ENCODE measurements around the gene PRAME.
"Not testable (repeated sequence)": the region's sequence is repeated elsewhere in the genome, so short reads cannot be mapped to it uniquely, and the experiment has no call there.

PRAME gene

DNA sequence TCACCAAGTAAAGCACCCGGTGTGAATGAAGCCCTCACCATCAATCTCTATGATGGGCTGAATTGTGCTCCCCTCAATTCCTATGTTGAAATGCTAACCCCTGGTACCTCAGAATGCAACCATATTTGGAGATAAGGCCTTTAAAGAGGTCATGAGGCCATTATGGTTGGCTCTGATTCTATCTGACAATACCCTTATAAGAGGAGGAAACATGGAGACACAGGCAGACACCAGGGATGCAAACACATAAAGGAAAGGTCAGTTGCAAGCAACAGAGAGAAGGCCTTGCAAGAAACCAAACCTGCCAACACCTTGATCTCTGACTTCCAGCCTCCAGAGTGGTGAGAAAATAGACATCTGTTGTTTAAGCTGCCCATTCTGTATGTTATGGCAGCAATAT is 25.6 kb downstream of the PRAME start:
- TF ChIP-seq PPARA (CRISPR knock-in tag; IDR thresholded peaks at IDR 0.05; ENCODE audit: borderline replicate concordance), result no peak
- TF ChIP-seq ZNF70 (CRISPR knock-in tag; IDR thresholded peaks at IDR 0.05), result no peak
- no peak for TF ChIP-seq ZNF8 (CRISPR knock-in tag; IDR thresholded peaks at IDR 0.05)
- no peak for TF ChIP-seq ZFP3 (CRISPR knock-in tag; IDR thresholded peaks at IDR 0.05)
- TF ChIP-seq CREB5 (CRISPR knock-in tag; IDR thresholded peaks at IDR 0.05; ENCODE audit: low read depth), result no peak
- TF ChIP-seq SNAI2 (CRISPR knock-in tag; IDR thresholded peaks at IDR 0.05), result no peak
- TF ChIP-seq, protein P1, sequence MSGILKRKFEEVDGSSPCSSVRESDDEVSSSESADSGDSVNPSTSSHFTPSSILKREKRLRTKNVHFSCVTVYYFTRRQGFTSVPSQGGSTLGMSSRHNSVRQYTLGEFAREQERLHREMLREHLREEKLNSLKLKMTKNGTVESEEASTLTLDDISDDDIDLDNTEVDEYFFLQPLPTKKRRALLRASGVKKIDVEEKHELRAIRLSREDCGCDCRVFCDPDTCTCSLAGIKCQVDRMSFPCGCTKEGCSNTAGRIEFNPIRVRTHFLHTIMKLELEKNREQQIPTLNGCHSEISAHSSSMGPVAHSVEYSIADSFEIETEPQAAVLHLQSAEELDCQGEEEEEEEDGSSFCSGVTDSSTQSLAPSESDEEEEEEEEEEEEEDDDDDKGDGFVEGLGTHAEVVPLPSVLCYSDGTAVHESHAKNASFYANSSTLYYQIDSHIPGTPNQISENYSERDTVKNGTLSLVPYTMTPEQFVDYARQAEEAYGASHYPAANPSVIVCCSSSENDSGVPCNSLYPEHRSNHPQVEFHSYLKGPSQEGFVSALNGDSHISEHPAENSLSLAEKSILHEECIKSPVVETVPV (CRISPR knock-in tag; IDR thresholded peaks at IDR 0.05), result no peak
- TF ChIP-seq ZNF565 (CRISPR knock-in tag; conservative IDR thresholded peaks at IDR 0.05; ENCODE audit: low read depth), result no peak
- no peak for TF ChIP-seq TOX (CRISPR knock-in tag; IDR thresholded peaks at IDR 0.05; ENCODE audit: borderline replicate concordance)
- TF ChIP-seq ARNTL (CRISPR knock-in tag; IDR thresholded peaks at IDR 0.05; ENCODE audit: borderline replicate concordance, low read depth), result no peak
- no peak for TF ChIP-seq ZC3H10 (CRISPR knock-in tag; IDR thresholded peaks at IDR 0.05)
- no peak for TF ChIP-seq RARB (CRISPR knock-in tag; IDR thresholded peaks at IDR 0.05)
- no peak for TF ChIP-seq OSR1 (CRISPR knock-in tag; IDR thresholded peaks at IDR 0.05)
- TF ChIP-seq ISL1 (CRISPR knock-in tag; IDR thresholded peaks at IDR 0.05), result no peak
- no peak for ATAC-seq

DNA sequence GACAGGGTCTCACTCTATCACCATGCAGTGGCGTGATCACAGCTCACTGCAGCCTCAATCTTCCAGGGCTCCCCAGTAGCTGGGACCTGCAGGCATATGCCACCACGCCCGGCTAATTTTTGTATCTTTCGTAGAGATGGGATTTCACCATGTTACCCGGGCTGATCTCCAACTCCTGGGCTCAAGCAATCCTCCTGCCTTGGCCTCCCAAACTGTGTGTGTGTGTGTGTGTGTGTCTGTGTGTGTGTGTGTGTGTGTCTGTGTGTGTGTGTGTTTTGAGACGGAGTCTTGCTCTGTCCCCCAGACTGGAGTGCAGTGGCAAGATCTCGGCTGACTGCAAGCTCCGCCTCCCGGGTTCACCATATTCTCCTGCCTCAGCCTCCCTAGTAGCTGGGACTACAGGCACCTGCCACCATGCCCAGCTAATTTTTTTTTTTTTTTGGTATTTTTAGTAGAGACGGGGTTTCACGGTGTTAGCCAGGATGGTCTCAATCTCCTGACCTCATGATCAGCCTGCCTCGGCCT is 26.5 kb downstream of the PRAME start:
- not testable (repeated sequence) for ATAC-seq

DNA sequence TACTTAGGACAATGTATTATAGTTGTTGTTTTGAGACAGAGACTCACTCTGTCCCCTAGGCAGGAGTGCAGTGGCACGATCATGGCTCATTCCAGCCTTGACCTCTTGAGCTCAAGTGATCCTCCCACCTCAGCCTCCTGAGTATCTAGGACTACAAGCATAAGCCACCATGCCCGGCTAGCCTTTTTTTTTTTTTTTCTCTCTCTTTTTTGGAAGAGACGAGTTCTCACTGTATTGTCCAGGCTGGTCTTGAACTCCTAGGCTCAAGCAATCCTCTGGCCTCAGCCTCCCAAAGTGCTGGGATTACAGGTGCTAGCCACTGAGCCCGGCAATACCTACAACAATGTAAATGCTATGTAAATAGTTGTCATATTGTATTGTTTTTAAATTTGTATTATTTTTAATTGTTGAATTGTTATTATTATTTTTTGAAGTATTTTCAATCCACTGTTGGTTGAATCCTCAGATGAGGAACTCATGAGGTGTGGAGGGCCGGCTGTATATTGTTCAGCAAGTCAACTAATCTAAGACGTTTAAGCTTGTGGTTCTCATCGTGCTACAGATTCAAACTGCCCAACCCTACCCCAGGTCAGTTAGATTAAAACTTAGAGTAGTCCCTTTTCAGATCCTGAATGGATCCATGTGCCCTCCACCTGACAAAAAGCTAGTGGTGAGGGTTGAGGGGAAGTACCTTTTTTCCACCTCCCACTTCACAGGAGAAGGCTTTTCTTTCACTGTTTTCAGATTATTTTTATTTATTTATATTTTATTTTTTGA is 27.1 kb downstream of the PRAME start:
- TF ChIP-seq ZC3H10 (CRISPR knock-in tag; IDR thresholded peaks at IDR 0.05), result no peak
- no peak for TF ChIP-seq ZNF70 (CRISPR knock-in tag; IDR thresholded peaks at IDR 0.05)
- TF ChIP-seq RARB (CRISPR knock-in tag; IDR thresholded peaks at IDR 0.05), result no peak
- TF ChIP-seq ISL1 (CRISPR knock-in tag; IDR thresholded peaks at IDR 0.05), result no peak
- no peak for TF ChIP-seq TSHZ2 (CRISPR knock-in tag; IDR thresholded peaks at IDR 0.05)
- TF ChIP-seq POU6F1 (CRISPR knock-in tag; IDR thresholded peaks at IDR 0.05; ENCODE audit: borderline replicate concordance, low read depth), result no peak
- TF ChIP-seq TCF4 (CRISPR knock-in tag; IDR thresholded peaks at IDR 0.05; ENCODE audit: borderline replicate concordance), result no peak
- TF ChIP-seq PPARA (CRISPR knock-in tag; IDR thresholded peaks at IDR 0.05; ENCODE audit: borderline replicate concordance), result no peak
- TF ChIP-seq, protein P1 (CRISPR knock-in tag; IDR thresholded peaks at IDR 0.05), result no peak
- ATAC-seq, result no peak

DNA sequence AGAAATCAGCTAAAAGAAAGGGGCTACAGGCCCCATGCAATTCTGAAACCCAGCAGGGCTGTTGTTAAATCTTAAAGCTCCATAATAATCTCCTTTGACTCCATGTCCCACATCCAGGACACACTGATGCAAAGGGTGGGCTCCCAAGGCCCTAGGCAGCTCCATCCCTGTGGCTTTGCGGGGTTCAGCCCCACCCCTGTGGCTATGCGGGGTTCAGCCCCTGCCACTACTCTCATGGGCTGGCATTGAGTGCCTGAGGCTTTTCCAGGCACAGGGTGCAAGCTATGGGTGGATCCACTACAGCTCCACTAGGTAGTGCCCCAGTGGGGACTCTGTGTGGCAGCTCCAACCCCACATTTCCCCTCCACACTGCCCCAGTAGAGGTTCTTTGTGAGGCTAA is 30.3 kb downstream of the PRAME start:
- no peak for ATAC-seq
- no peak for TF ChIP-seq CSDC2 (CRISPR knock-in tag; IDR thresholded peaks at IDR 0.05)
- TF ChIP-seq POU6F1 (CRISPR knock-in tag; IDR thresholded peaks at IDR 0.05; ENCODE audit: borderline replicate concordance, low read depth), result no peak
- no peak for TF ChIP-seq ZNF8 (CRISPR knock-in tag; IDR thresholded peaks at IDR 0.05)
- no peak for TF ChIP-seq TOX (CRISPR knock-in tag; IDR thresholded peaks at IDR 0.05; ENCODE audit: borderline replicate concordance)
- no peak for TF ChIP-seq GLIS3 (CRISPR knock-in tag; IDR thresholded peaks at IDR 0.05)
- no peak for TF ChIP-seq TCF4 (CRISPR knock-in tag; IDR thresholded peaks at IDR 0.05; ENCODE audit: borderline replicate concordance)
- no peak for TF ChIP-seq ZFP30 (CRISPR knock-in tag; IDR thresholded peaks at IDR 0.05)
- no peak for TF ChIP-seq ARNTL (CRISPR knock-in tag; IDR thresholded peaks at IDR 0.05; ENCODE audit: borderline replicate concordance, low read depth)
- TF ChIP-seq, protein P1 (CRISPR knock-in tag; IDR thresholded peaks at IDR 0.05), result no peak
- TF ChIP-seq SNAI2 (CRISPR knock-in tag; IDR thresholded peaks at IDR 0.05), result no peak
- no peak for TF ChIP-seq ESRRG (CRISPR knock-in tag; IDR thresholded peaks at IDR 0.05)
